ENCODE data around the gene SELENOF. TPM values are rescaled to one million over a fixed set of nuclear protein-coding genes. Genes with fewer than 3 reads are reported as not detected.

The SELENOF gene
- polyA plus RNA-seq, 2 of the 4 experiments (the other 2 are of a cell fraction) = 166 to 311 TPM

GRCh38 chr1:86953167-86953566, 39.2 kb upstream of the SELENOF start:
- H3K4me3 ChIP-seq = no peak overlapping the region
- no peaks in the 10 kb centered on the region for H3K9me3 ChIP-seq
- CTCF ChIA-PET = interaction anchor here (0.8 kb wide), 1 partner anchor 173 kb away, joined by 3 read pairs; no protein-coding TSS in a partner anchor
- no peak overlapping the region for H3K27ac ChIP-seq
- H3K4me2 ChIP-seq = no peak overlapping the region
- H3K4me1 ChIP-seq = no peaks in the 10 kb centered on the region
- whole genome bisulfite sequencing (ENCODE audit: missing lambda C conversion rate) = 90% methylated on average over 3 of the region's 3 CpGs
- POLR2A ChIA-PET = no interaction called here
- ATAC-seq (no peak), DNase-seq (ENCODE audit: low read depth in 1 of 2, low spot score in 1 of 2) (no peak), FAIRE-seq (no peak)
- no peak for TF ChIP-seq BCL3 (IDR thresholded peaks at IDR 0.05)
- no peak for TF ChIP-seq FOXS1 (CRISPR knock-in tag; IDR thresholded peaks at IDR 0.05)
- TF ChIP-seq MAFK (IDR thresholded peaks at IDR 0.05; ENCODE audit: partially characterized antibody) = no peak
- no peak for TF ChIP-seq HOXB5 (CRISPR knock-in tag; IDR thresholded peaks at IDR 0.05)
- no peak for TF ChIP-seq RARB (CRISPR knock-in tag; IDR thresholded peaks at IDR 0.05)
- TF ChIP-seq CHD4 (IDR thresholded peaks at IDR 0.05; ENCODE audit: borderline replicate concordance) = no peak
- no peak for TF ChIP-seq SREBF2 (IDR thresholded peaks at IDR 0.05)
- no peak for TF ChIP-seq HDAC2 (IDR thresholded peaks at IDR 0.05)
- no peak for TF ChIP-seq POLR2A (IDR thresholded peaks at IDR 0.05; ENCODE audit: low read length)
- TF ChIP-seq USF2 (IDR thresholded peaks at IDR 0.05) = no peak

GRCh38 chr1:86951430-86951829, 37.5 kb upstream of the SELENOF start:
- DNase-seq (ENCODE audit: low read depth in 1 of 2, low spot score in 1 of 2) (no peak), ATAC-seq (no peak), FAIRE-seq (no peak)
- Histone ChIP-seq H3K4me2 (no peak overlapping the region), H3K4me3 (no peak overlapping the region), H3K9me3 (no peaks in the 10 kb centered on the region), H3K27ac (no peak overlapping the region), H3K4me1 (no peaks in the 10 kb centered on the region)
- TF ChIP-seq POLR2A (IDR thresholded peaks at IDR 0.05; ENCODE audit: low read length) (no peak), BHLHE40 (IDR thresholded peaks at IDR 0.05; ENCODE audit: low read depth, low read length) (no peak), ZSCAN20 (CRISPR knock-in tag; IDR thresholded peaks at IDR 0.05) (no peak), FOSB (CRISPR knock-in tag; IDR thresholded peaks at IDR 0.05) (no peak), ATOH8 (CRISPR knock-in tag; IDR thresholded peaks at IDR 0.05; ENCODE audit: low read depth) (no peak), ZC3H11A (IDR thresholded peaks at IDR 0.05) (no peak), CEBPB (IDR thresholded peaks at IDR 0.05) (no peak), KDM5A (IDR thresholded peaks at IDR 0.05) (no peak), FOXS1 (CRISPR knock-in tag; IDR thresholded peaks at IDR 0.05) (no peak), NPAS2 (CRISPR knock-in tag; IDR thresholded peaks at IDR 0.05; ENCODE audit: borderline replicate concordance) (no peak), TFCP2L1 (CRISPR knock-in tag; IDR thresholded peaks at IDR 0.05) (no peak), MAZ (IDR thresholded peaks at IDR 0.05; ENCODE audit: borderline replicate concordance, low read depth, low read length) (no peak), HOXA7 (CRISPR knock-in tag; IDR thresholded peaks at IDR 0.05) (no peak), ZNF302 (CRISPR knock-in tag; IDR thresholded peaks at IDR 0.05) (no peak), MYC (IDR thresholded peaks at IDR 0.05; ENCODE audit: borderline replicate concordance, low read length) (no peak)
- ChIA-PET CTCF (interaction anchor here (1.2 kb wide), 1 partner anchor 133 kb away, joined by 3 read pairs; no protein-coding TSS in a partner anchor), POLR2A (no interaction called here)
- WGBS (ENCODE audit: missing lambda C conversion rate) = 88% methylated on average over 1 of the region's 1 CpG

Data from A549 (cell line).